GM19023 (cell line): Measurements from ENCODE around the gene SALL3.
A peak's percentile ranks its signal among the peaks of the same experiment; 100 is the strongest.

Experiments
- ATAC-seq: cut with Tn5 transposase; IDR thresholded peaks from one replicate; pipeline ENCODE4 v1.9.1; 2021; ENCODE audit warnings: mild to moderate bottlenecking, moderate library complexity; ENCODE audit not compliant: unreplicated experiment

The SALL3 gene

DNA sequence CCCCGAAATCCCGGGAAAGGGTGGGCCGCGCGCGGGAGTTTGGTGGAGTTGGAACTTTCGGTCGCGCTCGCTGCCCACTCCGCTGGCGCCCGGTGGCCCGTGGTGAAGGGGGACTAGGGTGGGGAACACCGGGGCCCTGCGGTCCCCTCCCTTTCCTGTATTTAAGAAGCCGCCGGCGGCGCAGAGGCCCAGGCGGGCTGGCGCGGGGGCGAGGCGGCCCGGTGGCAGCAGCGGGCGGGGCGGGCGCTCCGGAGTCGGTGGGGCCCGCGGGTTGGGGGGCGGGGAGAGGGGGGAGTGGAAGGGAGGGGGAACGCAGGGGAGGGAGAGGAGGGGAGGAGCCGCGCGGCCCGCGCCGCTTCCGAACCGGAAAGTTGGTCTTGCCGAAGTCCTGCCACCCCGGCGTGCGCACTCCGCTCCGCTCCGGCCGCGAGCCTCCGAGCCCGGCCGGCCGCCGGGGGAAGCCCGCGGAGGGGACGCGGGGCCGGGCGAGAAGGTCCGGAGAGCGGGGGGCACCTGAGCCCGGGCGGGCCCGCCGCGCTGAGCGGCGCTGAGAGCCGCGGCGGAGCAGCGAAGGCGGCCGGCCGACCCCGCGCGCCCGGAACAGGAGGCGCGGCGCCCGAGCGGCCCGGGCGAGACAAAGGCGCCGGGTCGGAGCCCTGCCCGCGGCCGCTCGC is 425 bp upstream of the SALL3 start:
- no peak for ATAC-seq

DNA sequence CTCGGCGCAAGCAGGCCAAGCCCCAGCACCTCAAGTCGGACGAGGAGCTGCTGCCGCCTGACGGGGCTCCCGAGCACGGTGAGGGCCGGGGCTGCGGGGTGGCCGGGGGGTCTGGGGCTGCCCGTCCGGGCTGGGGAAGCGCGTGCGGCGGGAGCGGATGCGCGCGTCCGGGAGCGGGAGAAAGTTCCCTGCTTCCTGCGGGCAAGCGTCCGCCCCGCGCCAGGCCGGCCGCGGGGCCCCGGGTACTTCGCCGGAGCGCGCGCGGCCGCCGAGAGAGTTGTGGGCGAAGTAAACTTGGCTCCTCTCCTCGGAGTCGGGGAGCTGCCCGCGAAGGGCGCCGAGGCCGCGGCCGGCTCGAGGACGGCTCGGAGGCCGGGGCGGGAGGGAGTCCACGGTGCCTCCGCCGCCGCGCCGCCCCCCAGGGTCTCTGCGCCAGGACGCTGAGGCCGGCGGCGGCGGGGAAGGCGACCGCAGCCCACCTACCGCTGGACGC is 707 bp downstream of the SALL3 start:
- ATAC-seq, result no peak

DNA sequence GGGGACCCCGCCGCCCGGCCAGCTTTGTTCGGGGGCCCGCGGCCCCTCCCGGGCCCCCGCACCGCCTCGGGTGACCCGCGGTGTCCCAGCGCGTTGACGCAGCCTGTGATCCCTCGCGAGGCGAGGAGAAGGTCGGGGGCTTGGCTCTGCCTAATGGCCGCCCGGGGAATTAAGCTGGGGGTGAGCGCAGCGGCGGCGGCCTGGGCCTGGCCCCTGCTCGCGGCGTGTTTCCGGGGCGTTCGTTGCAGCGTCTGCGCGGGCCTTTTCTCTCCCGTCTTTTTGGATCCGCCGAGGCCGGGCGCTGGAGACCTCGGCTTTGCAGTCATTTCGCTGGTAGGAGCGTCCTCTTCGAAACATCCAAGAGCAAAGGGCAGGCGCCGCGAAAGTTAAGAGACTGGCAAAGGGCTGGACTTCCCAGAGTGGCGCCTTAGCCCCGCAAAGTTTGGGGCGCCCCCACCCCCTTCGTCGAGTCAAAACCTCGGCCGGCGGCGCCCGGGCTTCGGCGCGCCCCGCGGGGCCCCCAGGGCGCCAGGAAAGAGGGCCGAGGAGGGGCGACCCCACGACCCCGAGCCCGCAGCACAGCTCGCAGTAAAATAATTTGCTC is 1.3 kb downstream of the SALL3 start:
- ATAC-seq, result no peak

DNA sequence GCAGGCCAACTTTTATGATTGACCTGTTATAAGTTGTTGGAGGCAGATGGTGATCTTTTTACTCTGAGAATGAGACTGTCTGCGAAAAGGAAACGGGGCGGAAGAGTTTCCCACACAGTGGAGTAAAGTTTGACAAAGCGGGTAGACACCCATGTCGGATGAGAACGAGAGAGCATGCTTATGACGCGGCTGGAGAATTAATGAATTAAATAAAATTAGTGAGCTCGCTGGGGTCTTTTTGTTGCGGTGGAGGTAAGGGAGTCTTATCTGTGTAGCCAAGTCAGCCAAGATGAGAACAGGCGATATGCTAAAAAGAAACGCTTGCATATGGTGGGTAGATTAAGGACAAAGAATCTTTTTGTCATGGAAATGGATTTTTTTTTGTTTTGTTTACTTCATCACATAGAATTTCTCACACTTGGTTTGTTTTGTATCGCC is 1.8 kb downstream of the SALL3 start:
- ATAC-seq, result no peak

DNA sequence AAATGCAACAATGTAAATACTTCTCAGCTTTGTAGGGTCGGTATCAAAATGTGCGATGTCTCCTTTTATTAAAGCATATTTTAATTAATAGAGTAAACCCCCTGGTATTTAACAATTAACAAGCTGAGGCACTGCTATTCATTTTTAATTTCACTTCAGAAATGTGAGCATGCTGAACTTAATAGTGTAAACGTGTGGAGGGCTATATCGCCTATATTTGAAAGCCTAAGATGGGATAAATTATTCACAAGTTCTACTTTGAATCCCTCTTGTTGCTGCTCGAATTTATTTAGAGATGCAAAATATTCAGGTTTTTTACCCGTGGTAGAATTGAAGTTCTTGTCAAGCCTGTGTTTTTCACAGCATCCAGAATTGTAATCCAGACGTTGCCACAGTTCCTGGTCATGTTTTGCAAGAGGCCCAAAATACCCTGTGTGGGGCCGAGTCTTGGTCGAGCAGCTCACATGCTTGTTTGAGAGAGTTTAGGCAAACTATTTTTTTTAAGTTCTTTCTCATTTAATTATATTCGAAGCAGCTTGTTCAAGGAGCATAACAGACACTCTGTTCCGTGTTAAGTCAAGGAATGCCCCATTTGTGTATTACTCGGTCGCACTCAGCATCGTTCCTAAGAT is 2.5 kb downstream of the SALL3 start:
- no peak for ATAC-seq

DNA sequence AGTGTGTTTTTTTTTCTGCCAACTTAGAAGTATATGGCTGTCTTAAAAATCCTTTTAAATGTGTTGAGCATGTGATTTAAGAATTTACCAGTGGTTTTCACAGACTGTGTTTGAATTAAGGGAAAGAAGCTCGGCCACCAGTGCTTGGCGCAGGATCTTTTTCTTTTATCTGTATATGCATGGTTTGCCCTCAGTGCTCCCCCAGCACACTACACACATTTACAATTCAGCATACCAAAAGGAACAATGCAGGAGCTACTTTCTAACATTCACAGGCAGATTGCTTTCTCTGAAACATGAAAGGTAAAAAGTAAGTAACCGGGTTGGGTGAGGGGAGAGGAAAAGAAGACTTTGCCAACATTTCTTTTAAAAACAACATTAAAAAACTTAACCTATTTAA is 3.9 kb downstream of the SALL3 start:
- ATAC-seq, result no peak

DNA sequence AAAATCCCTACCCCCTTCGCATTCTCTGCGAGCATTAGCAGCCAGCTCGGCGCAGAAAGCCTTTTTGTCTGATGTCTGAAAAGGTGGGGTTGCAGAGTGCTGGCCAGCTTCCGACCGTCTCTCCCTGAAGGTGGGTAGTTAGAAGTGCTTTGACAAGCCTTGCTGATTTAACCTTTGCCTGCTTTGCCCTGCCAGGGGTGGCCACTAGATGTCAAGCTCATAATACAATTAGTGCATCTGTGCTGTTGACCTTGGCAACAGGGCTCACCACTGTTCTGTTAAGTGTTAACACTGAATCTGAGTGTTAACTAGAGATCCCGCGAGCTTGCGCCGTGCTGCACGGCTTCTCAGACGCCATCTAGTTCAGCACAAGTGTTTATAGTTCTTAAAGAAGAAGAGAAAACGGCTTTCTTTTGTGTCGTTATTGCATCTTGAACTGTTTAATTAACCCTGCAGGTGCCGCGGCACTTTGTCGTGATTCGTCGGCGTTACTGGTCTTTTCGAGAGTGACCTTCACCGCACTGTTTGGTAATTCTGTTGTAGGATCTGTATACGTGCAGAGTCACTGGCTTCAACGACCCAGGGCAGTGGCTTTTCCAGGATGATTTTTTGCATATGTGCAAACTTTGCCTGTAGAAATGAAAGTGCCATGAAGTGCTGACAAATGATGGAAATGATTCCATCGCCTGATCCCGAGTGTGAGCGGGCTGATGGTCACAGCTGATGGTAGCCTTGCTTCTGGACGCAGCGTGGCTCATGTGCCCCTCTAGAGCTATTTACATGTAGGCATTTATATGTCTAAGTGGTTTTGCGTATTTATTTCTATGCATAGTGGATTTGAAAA is 5.5 kb downstream of the SALL3 start:
- ATAC-seq, result peak; percentile 71

DNA sequence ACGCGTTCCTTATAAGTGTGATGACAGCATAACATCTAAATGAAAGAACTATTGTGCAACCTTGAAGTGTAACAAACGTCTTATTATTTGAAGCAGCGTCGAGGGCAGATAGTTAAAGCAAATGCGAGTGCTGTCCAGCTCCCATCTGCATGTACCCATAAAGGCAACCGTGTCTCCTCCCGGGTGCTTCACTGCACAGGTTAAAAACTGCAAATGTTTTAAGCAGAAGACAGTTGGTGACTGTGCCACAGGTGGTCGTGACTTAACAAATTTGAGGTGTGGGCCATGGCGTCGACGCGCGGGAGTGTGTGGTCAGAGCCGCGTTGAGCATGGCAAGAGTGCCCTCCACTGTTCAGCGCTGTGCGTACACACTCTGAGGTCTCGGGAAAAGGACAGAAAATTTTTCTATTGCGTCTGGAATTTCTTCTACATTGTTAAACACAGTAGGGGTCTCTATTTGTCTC is 6.4 kb downstream of the SALL3 start:
- no peak for ATAC-seq

DNA sequence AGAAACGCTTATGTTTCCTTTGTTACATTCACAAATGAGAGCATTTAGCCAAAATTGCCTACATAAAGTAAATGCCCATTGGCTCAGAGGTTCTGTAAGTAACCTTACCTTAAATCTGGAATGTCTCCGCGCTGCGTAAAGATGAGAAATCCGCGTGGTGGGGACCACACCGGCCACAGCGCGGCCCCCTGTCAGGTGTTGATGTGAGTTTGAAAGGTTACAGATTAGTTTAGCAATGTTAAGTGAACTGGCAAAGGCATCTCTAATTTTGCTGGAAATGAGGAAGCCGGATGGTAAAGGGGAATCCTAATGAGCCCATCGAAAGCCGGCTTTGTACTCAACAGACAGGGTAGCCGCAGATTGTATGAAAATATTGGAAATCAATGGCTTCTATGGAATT is 11.8 kb downstream of the SALL3 start:
- ATAC-seq, result no peak

DNA sequence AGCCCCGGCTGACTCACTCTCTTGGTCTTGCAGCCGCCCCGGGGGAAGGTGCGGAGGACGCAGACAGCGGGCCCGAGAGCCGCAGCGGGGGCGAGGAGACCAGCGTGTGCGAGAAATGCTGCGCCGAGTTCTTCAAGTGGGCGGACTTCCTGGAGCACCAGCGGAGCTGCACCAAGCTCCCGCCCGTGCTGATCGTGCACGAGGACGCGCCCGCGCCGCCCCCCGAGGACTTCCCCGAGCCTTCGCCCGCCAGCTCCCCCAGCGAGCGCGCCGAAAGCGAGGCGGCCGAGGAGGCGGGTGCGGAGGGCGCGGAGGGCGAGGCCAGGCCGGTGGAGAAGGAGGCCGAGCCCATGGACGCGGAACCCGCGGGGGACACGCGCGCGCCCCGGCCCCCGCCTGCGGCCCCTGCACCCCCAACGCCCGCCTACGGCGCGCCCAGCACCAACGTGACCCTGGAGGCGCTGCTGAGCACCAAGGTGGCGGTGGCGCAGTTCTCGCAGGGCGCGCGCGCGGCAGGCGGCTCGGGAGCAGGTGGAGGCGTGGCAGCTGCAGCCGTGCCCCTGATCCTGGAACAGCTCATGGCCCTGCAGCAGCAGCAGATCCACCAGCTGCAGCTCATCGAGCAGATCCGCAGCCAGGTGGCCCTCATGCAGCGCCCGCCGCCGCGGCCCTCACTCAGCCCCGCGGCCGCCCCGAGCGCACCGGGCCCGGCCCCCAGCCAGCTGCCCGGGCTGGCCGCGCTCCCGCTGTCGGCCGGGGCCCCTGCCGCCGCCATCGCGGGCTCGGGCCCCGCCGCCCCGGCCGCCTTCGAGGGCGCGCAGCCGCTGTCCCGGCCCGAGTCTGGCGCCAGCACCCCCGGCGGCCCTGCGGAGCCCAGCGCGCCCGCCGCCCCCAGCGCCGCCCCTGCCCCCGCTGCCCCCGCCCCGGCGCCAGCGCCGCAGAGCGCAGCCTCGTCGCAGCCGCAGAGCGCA is 12.7 kb downstream of the SALL3 start:
- no peak for ATAC-seq

DNA sequence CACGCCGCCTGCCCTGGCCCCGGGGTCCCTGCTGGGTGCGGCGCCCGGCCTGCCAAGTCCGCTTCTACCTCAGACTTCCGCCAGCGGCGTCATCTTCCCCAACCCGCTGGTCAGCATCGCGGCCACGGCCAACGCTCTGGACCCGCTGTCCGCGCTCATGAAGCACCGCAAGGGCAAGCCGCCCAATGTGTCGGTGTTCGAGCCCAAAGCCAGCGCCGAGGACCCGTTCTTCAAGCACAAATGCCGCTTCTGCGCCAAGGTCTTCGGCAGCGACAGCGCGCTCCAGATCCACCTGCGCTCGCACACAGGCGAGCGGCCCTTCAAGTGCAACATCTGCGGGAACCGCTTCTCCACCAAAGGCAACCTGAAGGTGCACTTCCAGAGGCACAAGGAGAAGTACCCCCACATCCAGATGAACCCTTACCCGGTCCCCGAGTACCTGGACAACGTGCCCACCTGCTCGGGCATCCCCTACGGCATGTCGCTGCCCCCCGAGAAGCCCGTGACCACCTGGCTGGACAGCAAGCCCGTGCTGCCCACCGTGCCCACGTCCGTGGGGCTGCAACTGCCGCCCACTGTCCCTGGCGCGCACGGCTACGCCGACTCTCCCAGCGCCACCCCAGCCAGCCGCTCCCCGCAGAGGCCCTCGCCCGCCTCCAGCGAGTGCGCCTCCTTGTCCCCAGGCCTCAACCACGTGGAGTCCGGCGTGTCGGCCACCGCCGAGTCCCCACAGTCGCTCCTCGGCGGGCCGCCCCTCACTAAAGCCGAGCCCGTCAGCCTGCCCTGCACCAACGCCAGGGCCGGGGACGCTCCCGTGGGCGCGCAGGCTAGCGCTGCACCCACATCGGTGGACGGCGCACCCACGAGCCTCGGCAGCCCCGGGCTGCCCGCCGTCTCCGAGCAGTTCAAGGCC is 13.7 kb downstream of the SALL3 start:
- no peak for ATAC-seq

DNA sequence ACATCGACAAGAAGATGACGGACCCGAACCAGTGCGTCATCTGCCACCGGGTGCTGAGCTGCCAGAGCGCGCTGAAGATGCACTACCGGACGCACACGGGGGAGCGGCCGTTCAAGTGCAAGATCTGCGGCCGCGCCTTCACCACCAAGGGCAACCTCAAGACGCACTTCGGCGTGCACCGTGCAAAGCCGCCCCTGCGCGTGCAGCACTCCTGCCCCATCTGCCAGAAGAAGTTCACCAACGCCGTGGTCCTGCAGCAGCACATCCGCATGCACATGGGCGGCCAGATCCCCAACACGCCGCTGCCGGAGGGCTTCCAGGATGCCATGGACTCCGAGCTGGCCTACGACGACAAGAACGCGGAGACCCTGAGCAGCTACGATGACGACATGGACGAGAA is 14.4 kb downstream of the SALL3 start:
- no peak for ATAC-seq

DNA sequence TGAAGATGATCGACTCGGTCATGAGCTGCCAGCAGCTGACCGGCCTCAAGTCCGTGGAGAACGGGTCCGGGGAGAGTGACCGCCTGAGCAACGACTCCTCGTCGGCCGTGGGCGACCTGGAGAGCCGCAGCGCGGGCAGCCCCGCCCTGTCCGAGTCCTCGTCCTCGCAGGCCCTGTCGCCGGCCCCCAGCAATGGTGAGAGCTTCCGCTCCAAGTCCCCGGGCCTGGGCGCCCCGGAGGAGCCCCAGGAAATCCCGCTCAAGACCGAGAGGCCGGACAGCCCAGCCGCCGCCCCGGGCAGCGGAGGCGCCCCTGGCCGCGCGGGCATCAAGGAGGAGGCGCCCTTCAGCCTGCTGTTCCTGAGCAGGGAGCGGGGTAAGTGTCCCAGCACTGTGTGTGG is 14.9 kb downstream of the SALL3 start:
- ATAC-seq, result no peak

DNA sequence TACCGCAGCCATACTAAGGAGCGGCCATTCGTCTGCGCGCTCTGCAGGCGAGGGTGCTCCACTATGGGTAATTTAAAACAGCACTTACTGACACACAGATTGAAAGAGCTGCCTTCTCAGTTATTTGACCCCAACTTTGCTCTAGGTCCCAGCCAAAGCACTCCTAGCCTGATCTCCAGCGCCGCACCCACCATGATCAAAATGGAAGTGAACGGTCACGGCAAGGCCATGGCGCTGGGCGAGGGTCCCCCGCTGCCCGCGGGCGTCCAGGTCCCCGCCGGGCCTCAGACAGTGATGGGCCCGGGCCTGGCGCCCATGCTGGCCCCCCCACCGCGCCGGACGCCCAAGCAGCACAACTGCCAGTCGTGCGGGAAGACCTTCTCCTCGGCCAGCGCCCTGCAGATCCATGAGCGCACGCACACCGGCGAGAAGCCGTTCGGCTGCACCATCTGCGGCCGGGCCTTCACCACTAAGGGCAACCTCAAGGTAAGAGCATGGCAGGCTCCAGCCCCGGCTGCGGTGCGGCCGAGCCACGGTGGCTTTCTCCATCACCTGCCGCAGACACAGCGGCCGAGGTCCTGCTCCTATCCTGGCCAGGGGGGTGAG is 15.5 kb downstream of the SALL3 start:
- no peak for ATAC-seq

DNA sequence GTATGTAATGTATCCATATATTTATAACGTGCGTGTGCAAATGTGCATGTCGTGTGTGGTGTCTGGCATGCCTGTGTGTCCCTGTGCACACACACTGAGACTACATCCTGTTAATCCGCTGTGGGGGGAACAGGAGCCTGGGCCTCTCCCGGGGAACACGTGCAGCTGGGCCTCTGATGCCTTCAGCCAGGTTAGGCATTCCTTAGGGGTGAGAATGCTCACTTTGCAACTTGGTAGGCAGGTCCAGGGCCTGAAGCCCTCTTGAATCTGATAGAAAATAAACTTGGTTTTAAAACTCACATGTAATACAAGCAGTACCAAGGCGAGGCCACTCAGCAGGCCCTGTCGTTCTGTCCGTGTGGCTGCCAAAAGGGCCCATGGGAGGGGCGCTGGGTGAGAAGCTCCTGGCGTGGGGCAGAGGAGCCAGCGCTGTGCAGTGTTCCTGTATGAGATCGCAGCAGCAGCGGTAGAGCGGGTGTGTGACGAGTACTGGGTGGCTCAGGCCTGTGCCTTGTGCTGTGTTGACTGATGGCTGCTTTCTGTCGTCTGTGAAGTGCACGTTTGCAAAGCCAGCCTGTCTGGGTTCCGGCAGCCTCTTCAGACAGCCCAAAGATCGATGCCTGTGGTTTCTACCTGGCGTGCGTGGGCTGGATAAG is 16.2 kb downstream of the SALL3 start:
- no peak for ATAC-seq

DNA sequence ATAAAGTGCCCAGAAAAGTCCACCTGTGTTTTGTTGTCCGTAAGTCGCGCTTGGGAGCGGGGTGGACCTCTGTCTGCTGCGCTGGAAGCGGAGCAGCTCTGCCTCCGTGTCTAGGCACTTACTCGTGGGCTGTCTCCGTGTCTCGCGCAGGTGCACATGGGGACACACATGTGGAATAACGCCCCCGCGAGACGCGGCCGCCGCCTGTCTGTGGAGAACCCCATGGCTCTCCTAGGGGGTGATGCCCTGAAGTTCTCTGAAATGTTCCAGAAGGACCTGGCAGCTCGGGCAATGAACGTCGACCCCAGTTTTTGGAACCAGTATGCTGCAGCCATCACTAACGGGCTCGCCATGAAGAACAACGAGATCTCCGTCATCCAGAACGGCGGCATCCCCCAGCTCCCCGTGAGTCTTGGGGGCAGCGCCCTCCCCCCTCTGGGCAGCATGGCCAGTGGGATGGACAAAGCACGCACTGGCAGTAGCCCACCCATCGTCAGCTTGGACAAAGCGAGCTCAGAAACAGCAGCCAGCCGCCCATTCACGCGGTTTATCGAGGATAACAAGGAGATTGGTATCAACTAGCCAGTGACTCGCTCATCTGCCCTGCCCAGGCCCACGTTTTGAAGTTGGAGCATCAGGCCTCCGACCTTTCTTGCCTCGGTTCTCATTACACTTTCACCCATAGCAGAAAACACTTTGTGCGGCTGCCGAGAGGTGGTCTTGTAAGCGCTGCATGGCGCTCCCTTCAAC is 17.3 kb downstream of the SALL3 start:
- no peak for ATAC-seq

DNA sequence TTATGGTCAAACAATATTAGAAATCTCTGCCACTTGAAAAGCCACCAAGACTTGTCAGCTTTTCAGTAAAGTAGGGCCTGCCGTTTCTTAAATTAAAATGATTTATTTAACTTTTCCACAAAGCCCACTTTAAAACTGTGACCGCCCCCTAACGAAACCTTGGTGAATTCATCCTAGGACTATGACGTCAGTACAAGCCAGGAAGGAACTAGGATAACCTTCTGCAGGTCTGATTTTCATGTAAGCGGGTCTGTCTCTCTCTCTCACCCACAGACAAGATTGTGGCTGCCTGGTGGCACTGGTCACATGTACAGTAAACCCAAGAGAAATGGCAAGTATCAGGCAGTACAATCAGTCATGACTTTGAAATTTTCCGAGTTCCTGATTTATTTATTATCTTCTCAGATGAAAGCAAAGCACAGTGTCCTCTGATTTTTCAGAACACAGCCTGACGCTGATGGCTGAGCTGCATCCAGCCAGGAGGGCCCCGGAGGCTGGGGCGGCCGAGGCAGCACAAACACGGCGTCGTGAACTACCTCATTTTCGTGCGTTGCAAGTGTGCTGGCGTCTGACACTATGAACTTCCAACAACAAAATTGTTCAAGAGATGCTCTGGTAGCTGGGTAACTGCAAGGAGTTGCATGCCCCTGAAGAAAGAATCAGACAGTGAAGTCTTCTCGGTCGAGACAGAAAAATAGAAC is 18.9 kb downstream of the SALL3 start:
- ATAC-seq, result no peak
